Left renal pelvis (tissue), 4 donors: ENCODE measurements around the gene TMEM219. TPM values are rescaled to one million over a fixed set of nuclear protein-coding genes. Genes with fewer than 3 reads are reported as not detected.

Experiments used
- DNase-seq, 4 donors: peaks; one replicate each; pipeline ENCODE4 v3.0.0-alpha.2; 2013; ENCODE audit warnings: low read depth in 4 of 4, low spot score in 3 of 4
- polyA plus RNA-seq, 4 donors: library from polyadenylated mRNA; unstranded; fragments of 120-200 nt; gene quantifications; one replicate each; pipeline ENCODE4 v1.2.1, GENCODE V29; 2013; ENCODE audit not compliant: insufficient read length in 4 of 4

Gene TMEM219
- polyA plus RNA-seq, 4 donors, result 72.3 to 126 (median 103) TPM

- no peak for DNase-seq
These were observed 32.2 kb downstream of the TMEM219 start for GRCh38 chr16:29993903-29994599.

GRCh38 chr16:29994600-29995323 is 32.9 kb downstream of the TMEM219 start:
- no peak for DNase-seq

- DNase-seq, result peak in 3 of 4 donors; percentile 58 to 69 (median 63)
These were observed 33.5 kb downstream of the TMEM219 start, which contains the start of gene HIRIP3 for GRCh38 chr16:29995324-29995910. Gene HIRIP3, minus strand, starts transcription at chr16:29995617. Its CDS starts 12 bp downstream, at chr16:29995605.

- peak; percentile 89 to 94 (median 90) for DNase-seq
These were observed 34.3 kb downstream of the TMEM219 start, which contains the start of gene INO80E for GRCh38 chr16:29995911-29996765. Gene INO80E, plus strand, starts transcription at chr16:29996241. Its CDS starts 70 bp downstream, at chr16:29996311.

GRCh38 chr16:29996766-29997250 is 34.9 kb downstream of the TMEM219 start:
- no peak for DNase-seq

- no peak for DNase-seq
These were observed 37.7 kb downstream of the TMEM219 start for GRCh38 chr16:29999605-30000004.

GRCh38 chr16:30000735-30001631 is 39.1 kb downstream of the TMEM219 start:
- DNase-seq, result no peak

GRCh38 chr16:30002614-30003346 is 40.9 kb downstream of the TMEM219 start:
- no peak for DNase-seq

- DNase-seq, result no peak
These were observed 42.0 kb downstream of the TMEM219 start for GRCh38 chr16:30003670-30004423.

- no peak for DNase-seq
These were observed 42.5 kb downstream of the TMEM219 start for GRCh38 chr16:30004424-30004776.

GRCh38 chr16:30004811-30005242 is 42.9 kb downstream of the TMEM219 start:
- no peak for DNase-seq

GRCh38 chr16:30005341-30006094 is 43.6 kb downstream of the TMEM219 start:
- no peak for DNase-seq

- no peak for DNase-seq
These were observed 44.2 kb downstream of the TMEM219 start for GRCh38 chr16:30006095-30006473.

GRCh38 chr16:30006659-30007377 is 44.9 kb downstream of the TMEM219 start:
- DNase-seq, result no peak

- no peak for DNase-seq
These were observed 45.6 kb downstream of the TMEM219 start for GRCh38 chr16:30007378-30007895.

GRCh38 chr16:30009085-30009862 is 47.4 kb downstream of the TMEM219 start:
- no peak for DNase-seq
